H9 (cell line): ENCODE measurements around the gene ISYNA1. TPM values are rescaled to one million over a fixed set of nuclear protein-coding genes. Genes with fewer than 3 reads are reported as not detected.

ENCODE experiments used
- DNase-seq: peaks from one replicate; pipeline ENCODE4 v3.0.0-alpha.2; 2017
- H2AFZ ChIP-seq: one replicate; pipeline ENCODE4 v1.6.1; 2013; ENCODE audit warnings: mild to moderate bottlenecking, low read length, control low read depth, moderate library complexity
- H2AK5ac ChIP-seq: 2 replicates; pipeline ENCODE4 v1.6.1; 2013; ENCODE audit warnings: low read length, control low read depth, mixed read lengths; ENCODE audit not compliant: insufficient read length
- H2BK120ac ChIP-seq: one replicate; pipeline ENCODE4 v1.6.1; 2013; ENCODE audit warnings: low read depth, mild to moderate bottlenecking, low read length, control low read depth, inconsistent platforms; ENCODE audit not compliant: poor library complexity, severe bottlenecking
- H2BK12ac ChIP-seq: 2 replicates; pipeline ENCODE4 v1.6.1; 2013; ENCODE audit warnings: low read length, control low read depth, mixed read lengths, low read depth; ENCODE audit not compliant: insufficient read length
- H2BK15ac ChIP-seq: 2 replicates; pipeline ENCODE4 v1.6.1; 2013; ENCODE audit warnings: low read depth, low read length, control low read depth
- H2BK20ac ChIP-seq: one replicate; pipeline ENCODE4 v1.6.1; 2013; ENCODE audit warnings: low read depth, mild to moderate bottlenecking, low read length, control low read depth, inconsistent platforms; ENCODE audit not compliant: poor library complexity, severe bottlenecking
- H2BK5ac ChIP-seq: 2 replicates; pipeline ENCODE4 v1.6.1; 2013; ENCODE audit warnings: low read length, control low read depth, mixed read lengths; ENCODE audit not compliant: insufficient read length
- H3K14ac ChIP-seq: 2 replicates; pipeline ENCODE4 v1.6.1; 2013; ENCODE audit warnings: low read length, control low read depth; ENCODE audit not compliant: insufficient read depth
- H3K18ac ChIP-seq: 2 replicates; pipeline ENCODE4 v1.6.1; 2013; ENCODE audit warnings: low read depth, mild to moderate bottlenecking, mixed read lengths, low read length, control low read depth; ENCODE audit not compliant: insufficient read length
- H3K23ac ChIP-seq: 2 replicates; pipeline ENCODE4 v1.6.1; 2013; ENCODE audit warnings: low read length, control low read depth, mixed read lengths, low read depth; ENCODE audit not compliant: insufficient read length
- H3K23me2 ChIP-seq: 2 replicates; pipeline ENCODE4 v1.6.1; 2013; ENCODE audit warnings: low read depth, mild to moderate bottlenecking, mixed read lengths, low read length, control low read depth; ENCODE audit not compliant: insufficient read length, poor library complexity, severe bottlenecking
- H3K27ac ChIP-seq: 2 replicates; pipeline ENCODE4 v1.5.1; 2013; ENCODE audit warnings: low read length, control low read depth, mixed read lengths, low read depth; ENCODE audit not compliant: insufficient read length
- H3K27me3 ChIP-seq: 2 replicates; pipeline ENCODE4 v1.6.1; 2013; ENCODE audit warnings: low read length, control low read depth, inconsistent platforms; ENCODE audit not compliant: insufficient read depth
- H3K4ac ChIP-seq: 2 replicates; pipeline ENCODE4 v1.6.1; 2013; ENCODE audit warnings: low read depth, mild to moderate bottlenecking, control low read depth, inconsistent platforms, low read length, moderate library complexity
- H3K4me1 ChIP-seq: 2 replicates; pipeline ENCODE4 v1.6.1; 2013; ENCODE audit warnings: low read length, control low read depth, inconsistent platforms; ENCODE audit not compliant: insufficient read depth
- H3K4me2 ChIP-seq: 2 replicates; pipeline ENCODE4 v1.6.1; 2013; ENCODE audit warnings: low read length, control low read depth, mixed read lengths; ENCODE audit not compliant: insufficient read length, insufficient read depth
- H3K56ac ChIP-seq: 2 replicates; pipeline ENCODE4 v1.6.1; 2013; ENCODE audit warnings: low read depth, mild to moderate bottlenecking, mixed read lengths, low read length, control low read depth; ENCODE audit not compliant: insufficient read length
- H3K79me1 ChIP-seq: 2 replicates; pipeline ENCODE4 v1.6.1; 2013; ENCODE audit warnings: low read depth, mild to moderate bottlenecking, moderate library complexity, low read length, control low read depth, inconsistent platforms; ENCODE audit not compliant: insufficient read depth, poor library complexity, severe bottlenecking
- H3K79me2 ChIP-seq: 2 replicates; pipeline ENCODE4 v1.6.1; 2013; ENCODE audit warnings: low read length, control low read depth, inconsistent platforms; ENCODE audit not compliant: insufficient read depth
- H3K9ac ChIP-seq: 2 replicates; pipeline ENCODE4 v1.6.1; 2013; ENCODE audit warnings: low read length, control low read depth, mixed read lengths; ENCODE audit not compliant: insufficient read length; ENCODE audit errors: extremely low read depth
- H3K9me3 ChIP-seq: one replicate; pipeline ENCODE4 v1.6.1; 2013; ENCODE audit warnings: low read depth, low read length, inconsistent platforms; ENCODE audit not compliant: control insufficient read depth
- H3T11ph ChIP-seq: one replicate; pipeline ENCODE4 v1.6.1; 2013; ENCODE audit warnings: mild to moderate bottlenecking, low read length, control low read depth, inconsistent platforms
- H4K20me1 ChIP-seq: one replicate; pipeline ENCODE4 v1.6.1; 2013; ENCODE audit not compliant: control insufficient read depth, insufficient read length, insufficient read depth
- H4K5ac ChIP-seq: 2 replicates; pipeline ENCODE4 v1.6.1; 2013; ENCODE audit warnings: low read depth, mild to moderate bottlenecking, mixed read lengths, low read length, control low read depth; ENCODE audit not compliant: insufficient read length
- H4K8ac ChIP-seq: replicated peaks from 2 replicates; pipeline ENCODE4 v1.6.1; 2013; ENCODE audit warnings: low read length, control low read depth, mixed read lengths, low read depth; ENCODE audit not compliant: insufficient read length
- H4K91ac ChIP-seq: 2 replicates; pipeline ENCODE4 v1.6.1; 2013; ENCODE audit warnings: low read depth, mild to moderate bottlenecking, moderate library complexity, mixed read lengths, low read length, control low read depth; ENCODE audit not compliant: insufficient read length
- H3K27ac Mint-ChIP-seq, 3 experiments: 2 replicates in 2 of 3; 3 replicates in 1 of 3; pipeline ENCODE4 v1.8.0; 2020 to 2021; ENCODE audit warnings: mixed read lengths in 3 of 3, mild to moderate bottlenecking in 1 of 3, moderate library complexity in 1 of 3
- H3K27me3 Mint-ChIP-seq: 2 replicates; pipeline ENCODE4 v1.8.0; 2021; ENCODE audit warnings: low read depth, mild to moderate bottlenecking, moderate library complexity, mixed read lengths
- H3K36me3 Mint-ChIP-seq, 3 experiments: 2 replicates in 2 of 3; 3 replicates in 1 of 3; pipeline ENCODE4 v1.8.0; 2020 to 2021; ENCODE audit warnings: low read depth in 3 of 3, mixed read lengths in 3 of 3; ENCODE audit not compliant: insufficient read depth in 1 of 3
- H3K4me1 Mint-ChIP-seq, 2 experiments: 2 replicates each; pipeline ENCODE4 v1.8.0; 2020; ENCODE audit warnings: mixed read lengths in 2 of 2
- H3K4me3 Mint-ChIP-seq, 2 experiments: 2 replicates in 1 of 2; 3 replicates in 1 of 2; pipeline ENCODE4 v1.8.0; 2020 to 2021; ENCODE audit warnings: mild to moderate bottlenecking in 2 of 2, mixed read lengths in 2 of 2, moderate library complexity in 1 of 2
- H3K9me3 Mint-ChIP-seq, 2 experiments: 2 replicates in 1 of 2; 3 replicates in 1 of 2; pipeline ENCODE4 v1.8.0; 2020; ENCODE audit warnings: mild to moderate bottlenecking in 2 of 2, mixed read lengths in 2 of 2, moderate library complexity in 1 of 2
- CTCF ChIP-seq: fragments of 200-600 bp; sonication (generic); conservative IDR thresholded peaks from 3 replicates; pipeline ENCODE4 v1.8.0; 2021; ENCODE audit warnings: antibody characterized with exemption, mild to moderate bottlenecking
- WGBS: extraction: QIAGEN DNeasy Blood & Tissue Kit; methylation state at CpG from one replicate; pipeline ENCODE4 v1.1.7; 2013; ENCODE audit warnings: missing lambda C conversion rate, low lambda C conversion rate, mixed read lengths; ENCODE audit not compliant: insufficient read length; ENCODE audit errors: extremely low coverage; 5-methylcytosine and 5-hydroxymethylcytosine counted together
- total RNA-seq: library from RNA; stranded (reverse); gene quantifications from 2 replicates; pipeline ENCODE4 v1.2.1, GENCODE V29; 2021

ISYNA1 gene
- total RNA-seq, 1 experiment from 2014 or later = 241 TPM

- Histone ChIP-seq H3K4ac (no peak overlapping the region), H4K20me1 (no peaks in the 10 kb centered on the region), H3K9me3 (no peaks in the 10 kb centered on the region), H3K9ac (no peak overlapping the region), H3K14ac (no peak overlapping the region), H3K56ac (no peak overlapping the region), H3K23me2 (no peaks in the 10 kb centered on the region), H3K27ac (no peak overlapping the region), H2AK5ac (no peak overlapping the region), H3K18ac (no peak overlapping the region), H3T11ph (no peak overlapping the region), H2BK12ac (no peak overlapping the region), H3K79me1 (no peaks in the 10 kb centered on the region), H3K4me2 (no peak overlapping the region), H3K4me1 (no peaks in the 10 kb centered on the region), H2BK15ac (no peak overlapping the region), H2BK120ac (no peak overlapping the region), H4K8ac (no peak overlapping the region), H2AFZ (no peak overlapping the region), H3K27me3 (no peaks in the 10 kb centered on the region), H2BK20ac (no peak overlapping the region), H3K23ac (no peak overlapping the region), H4K5ac (no peak overlapping the region), H2BK5ac (no peak overlapping the region), H4K91ac (no peak overlapping the region), H3K79me2 (no peaks in the 10 kb centered on the region)
- Mint-ChIP-seq H3K27me3 (no peaks in the 10 kb centered on the region; the same call in 1 of the 2 replicates), H3K27ac (peak overlapping the region in 1 of 3 experiments; percentile 11; a peak in 2 of 7 replicates), H3K4me3 (no peak overlapping the region), H3K4me1 (peaks cover 5 to 10% of the 10 kb centered on the region in 2 experiments), H3K9me3 (no peaks in the 10 kb centered on the region), H3K36me3 (peaks cover 4 to 24% (median 21%) of the 10 kb centered on the region in 3 experiments; a peak in 6 of 7 replicates)
- no peak for TF ChIP-seq CTCF
- no peak for DNase-seq
- no CpG with 5 or more reads among the region's 6 CpGs for WGBS
Measured at GRCh38 chr19:18465964-18466339, 28.0 kb upstream of the ISYNA1 start.
